GM10266 (cell line): Measurements from ENCODE around the gene MYO1E.

Source experiments
- DNase-seq: peaks from one replicate; pipeline ENCODE4 v3.0.0; 2012; ENCODE audit errors: extremely low spot score
- TF ChIP-seq, protein P1 (sequence below): IDR thresholded peaks from 2 replicates; pipeline ENCODE4 v1.5.1; 2012; ENCODE audit warnings: mild to moderate bottlenecking, low read depth; ENCODE audit not compliant: control insufficient read depth, insufficient read depth; ENCODE audit errors: missing control alignments

MYO1E gene

DNA sequence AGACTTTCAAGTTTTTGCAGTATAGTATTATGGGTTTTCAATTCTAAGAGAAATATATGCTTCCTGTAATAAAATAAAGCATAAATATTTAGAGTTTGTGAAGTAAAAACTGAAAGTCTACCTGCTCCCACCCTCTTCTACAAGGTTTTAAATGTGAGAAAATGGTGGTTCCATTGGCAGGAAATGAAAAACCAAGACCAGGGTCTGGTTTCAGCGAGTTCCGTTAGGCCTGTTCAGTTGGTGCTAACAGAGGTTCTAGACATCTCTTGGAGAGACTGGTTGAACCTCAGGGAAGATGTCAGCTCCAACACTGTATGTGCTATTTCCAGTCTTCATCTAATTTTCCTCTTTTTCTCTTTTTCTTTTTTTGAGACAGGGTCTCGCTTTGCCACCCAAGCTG, 11.8 kb upstream of the MYO1E start:
- TF ChIP-seq, protein P1, sequence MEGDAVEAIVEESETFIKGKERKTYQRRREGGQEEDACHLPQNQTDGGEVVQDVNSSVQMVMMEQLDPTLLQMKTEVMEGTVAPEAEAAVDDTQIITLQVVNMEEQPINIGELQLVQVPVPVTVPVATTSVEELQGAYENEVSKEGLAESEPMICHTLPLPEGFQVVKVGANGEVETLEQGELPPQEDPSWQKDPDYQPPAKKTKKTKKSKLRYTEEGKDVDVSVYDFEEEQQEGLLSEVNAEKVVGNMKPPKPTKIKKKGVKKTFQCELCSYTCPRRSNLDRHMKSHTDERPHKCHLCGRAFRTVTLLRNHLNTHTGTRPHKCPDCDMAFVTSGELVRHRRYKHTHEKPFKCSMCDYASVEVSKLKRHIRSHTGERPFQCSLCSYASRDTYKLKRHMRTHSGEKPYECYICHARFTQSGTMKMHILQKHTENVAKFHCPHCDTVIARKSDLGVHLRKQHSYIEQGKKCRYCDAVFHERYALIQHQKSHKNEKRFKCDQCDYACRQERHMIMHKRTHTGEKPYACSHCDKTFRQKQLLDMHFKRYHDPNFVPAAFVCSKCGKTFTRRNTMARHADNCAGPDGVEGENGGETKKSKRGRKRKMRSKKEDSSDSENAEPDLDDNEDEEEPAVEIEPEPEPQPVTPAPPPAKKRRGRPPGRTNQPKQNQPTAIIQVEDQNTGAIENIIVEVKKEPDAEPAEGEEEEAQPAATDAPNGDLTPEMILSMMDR, result no peak
- no peak for DNase-seq

DNA sequence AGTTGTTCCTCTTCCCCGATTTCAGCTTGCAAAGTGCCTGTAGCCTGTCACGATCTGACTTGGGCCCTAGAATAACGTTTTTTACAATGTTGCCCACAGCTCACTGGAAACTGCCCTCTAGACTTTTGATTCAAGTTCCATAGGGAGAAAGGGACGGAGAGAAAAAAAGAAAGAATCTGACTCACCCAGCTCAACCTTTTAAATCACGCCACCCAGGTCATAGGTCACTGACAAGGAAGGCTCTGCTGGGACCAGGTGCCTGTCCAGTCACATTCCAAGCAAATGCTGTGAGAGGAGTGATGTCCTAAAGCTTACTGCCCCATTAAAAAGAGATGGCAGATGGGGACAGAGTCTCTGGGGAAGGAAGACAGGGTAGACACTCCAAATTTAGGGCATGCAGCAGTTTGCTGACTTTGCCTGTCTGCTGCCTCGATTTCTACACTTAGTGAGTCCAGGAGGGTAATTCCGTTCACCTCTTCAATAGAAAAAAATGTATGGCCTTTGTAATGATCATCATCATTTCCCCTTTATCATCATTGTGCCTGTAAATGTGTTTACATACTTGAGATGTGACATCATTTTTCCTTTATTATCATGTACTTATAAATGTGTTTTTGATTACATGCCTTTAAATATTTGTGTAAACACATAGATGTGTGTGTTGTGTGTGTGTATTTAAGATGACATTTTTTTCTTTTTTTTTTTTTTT, 8.4 kb upstream of the MYO1E start:
- TF ChIP-seq, protein P1, result no peak
- DNase-seq, result no peak

DNA sequence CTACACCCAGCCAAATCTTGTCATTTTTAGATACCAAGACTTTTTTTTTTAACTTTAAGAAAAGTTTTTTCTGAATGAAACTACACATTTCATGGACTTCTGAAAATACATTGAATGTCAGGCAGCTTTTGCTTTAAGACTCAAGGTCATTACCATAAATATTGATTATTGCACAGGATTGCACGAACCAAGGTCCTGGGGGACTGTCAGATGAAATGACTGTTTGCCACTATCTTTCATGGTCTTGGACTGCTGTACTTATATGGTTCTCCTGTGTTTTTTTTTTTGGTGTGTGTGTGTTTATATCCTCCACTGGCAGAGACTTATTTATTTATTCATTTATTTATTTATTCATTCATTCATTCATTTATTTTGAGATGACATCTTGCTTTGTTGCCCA, 6.9 kb upstream of the MYO1E start:
- TF ChIP-seq, protein P1, result no peak
- no peak for DNase-seq

DNA sequence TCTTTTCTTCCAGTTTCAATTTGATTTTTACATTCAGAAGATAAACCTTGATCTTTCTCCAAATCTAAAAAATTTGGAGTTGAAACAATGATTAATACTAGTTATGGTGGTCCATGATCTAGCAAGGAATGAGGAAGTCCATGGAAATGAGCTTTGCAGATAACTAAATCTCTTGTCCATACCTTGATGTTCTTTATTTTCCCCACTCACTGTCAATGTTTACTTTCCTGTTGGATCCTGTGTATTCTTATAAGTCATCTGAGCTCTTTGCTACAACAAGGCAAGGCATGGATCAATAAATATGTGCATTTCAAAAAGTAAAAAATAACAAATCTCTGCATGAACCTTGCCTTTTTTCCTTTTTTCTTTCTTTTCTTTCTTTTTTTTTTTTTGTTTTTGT, 6.2 kb upstream of the MYO1E start:
- TF ChIP-seq, protein P1, result no peak
- no peak for DNase-seq

DNA sequence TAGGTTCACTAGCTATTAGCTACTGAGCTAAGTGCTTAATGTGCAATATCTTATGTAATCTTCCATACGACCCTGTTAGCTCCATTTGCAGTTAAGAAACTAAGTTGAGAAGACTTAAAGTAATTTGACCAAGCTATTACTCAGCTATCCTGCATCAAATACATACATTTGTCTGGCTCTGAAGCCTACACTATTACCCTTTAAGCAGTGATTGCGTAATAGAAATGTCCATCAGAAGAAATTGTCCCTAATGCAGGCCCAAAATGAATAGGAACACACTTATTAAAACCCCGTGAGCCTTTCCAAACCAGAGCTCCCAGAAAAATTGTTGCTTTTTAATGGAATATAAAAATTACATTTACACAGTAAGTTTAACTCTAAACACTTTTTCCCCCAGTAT, 5.3 kb upstream of the MYO1E start:
- TF ChIP-seq, protein P1, result no peak

DNA sequence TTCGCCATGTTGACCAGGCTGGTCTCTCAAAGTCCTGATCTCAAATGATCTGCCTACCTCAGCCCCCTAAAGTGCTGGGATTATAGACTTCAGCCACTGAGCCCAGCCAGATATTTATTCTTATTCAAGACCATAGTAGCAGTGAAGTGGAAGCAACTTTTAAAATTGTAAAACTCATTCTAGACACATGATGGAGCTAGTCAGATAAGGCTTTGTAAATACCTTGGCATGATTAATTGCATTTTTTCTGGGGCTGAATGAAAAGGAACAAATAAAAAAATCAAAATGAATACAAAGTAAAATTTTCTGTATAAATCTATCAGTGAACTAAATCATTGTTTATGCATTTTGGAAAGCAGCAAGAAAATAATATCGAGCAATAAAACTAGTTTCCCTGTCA, 4.1 kb upstream of the MYO1E start:
- TF ChIP-seq, protein P1, result no peak
- DNase-seq, result no peak

More for the DNA sequence above, 5.3 kb upstream of the MYO1E start:
- no peak for DNase-seq

DNA sequence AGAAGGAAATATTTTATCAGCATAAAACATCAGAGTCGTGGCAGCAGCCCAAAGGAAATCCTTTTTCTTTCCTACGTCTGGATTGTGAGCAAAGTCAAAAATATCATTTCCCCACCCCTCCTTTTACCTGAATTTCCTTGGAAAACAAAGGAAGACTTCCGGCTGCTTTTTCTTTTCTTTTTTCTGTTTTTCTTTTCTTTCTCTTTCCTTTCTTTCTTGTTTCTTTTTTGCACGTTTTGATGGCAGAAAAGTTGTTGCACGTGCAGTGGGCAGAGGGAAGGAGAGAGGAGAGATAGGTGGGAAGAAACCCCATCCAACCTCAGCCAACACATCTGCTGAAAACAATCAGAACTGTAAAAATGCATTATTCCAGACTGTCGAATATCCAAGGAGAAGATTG, 544 bp upstream of the MYO1E start:
- TF ChIP-seq, protein P1, result no peak
- no peak for DNase-seq
